ENCODE results near the gene HPDL.
A peak's percentile ranks its signal among the peaks of the same experiment; 100 is the strongest.

Gene HPDL

GRCh38 chr1:45325851-45326506 is 716 bp upstream of the HPDL start:
- no peak for DNase-seq

DNA sequence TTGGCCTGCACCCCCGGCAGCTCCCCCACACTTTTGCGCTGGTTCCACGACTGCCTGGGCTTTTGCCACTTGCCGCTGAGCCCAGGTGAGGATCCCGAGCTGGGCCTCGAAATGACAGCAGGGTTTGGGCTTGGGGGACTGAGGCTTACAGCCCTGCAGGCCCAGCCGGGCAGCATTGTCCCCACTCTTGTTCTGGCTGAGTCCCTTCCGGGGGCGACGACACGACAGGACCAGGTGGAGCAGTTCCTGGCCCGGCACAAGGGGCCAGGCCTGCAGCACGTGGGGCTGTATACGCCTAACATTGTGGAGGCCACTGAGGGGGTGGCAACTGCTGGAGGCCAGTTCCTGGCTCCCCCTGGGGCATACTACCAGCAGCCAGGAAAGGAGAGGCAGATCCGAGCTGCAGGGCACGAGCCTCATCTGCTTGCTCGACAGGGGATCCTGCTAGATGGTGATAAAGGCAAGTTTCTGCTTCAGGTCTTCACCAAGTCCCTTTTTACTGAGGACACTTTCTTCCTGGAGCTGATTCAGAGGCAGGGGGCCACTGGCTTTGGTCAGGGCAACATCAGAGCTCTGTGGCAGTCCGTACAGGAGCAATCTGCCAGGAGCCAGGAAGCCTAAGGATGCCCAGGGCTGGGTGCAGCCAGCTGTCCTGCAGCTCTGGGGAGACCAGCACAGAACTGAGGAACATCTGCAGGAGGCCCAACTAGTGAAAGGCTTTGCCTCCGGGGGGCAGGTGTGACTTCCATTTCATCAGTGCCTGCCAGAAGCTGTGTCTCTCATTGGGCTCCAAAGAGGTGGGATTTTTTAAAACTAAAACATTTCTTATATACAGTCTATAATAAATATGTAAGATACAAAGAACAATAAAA is 1.2 kb downstream of the HPDL start:
- peak; percentile 46 for DNase-seq

DNA sequence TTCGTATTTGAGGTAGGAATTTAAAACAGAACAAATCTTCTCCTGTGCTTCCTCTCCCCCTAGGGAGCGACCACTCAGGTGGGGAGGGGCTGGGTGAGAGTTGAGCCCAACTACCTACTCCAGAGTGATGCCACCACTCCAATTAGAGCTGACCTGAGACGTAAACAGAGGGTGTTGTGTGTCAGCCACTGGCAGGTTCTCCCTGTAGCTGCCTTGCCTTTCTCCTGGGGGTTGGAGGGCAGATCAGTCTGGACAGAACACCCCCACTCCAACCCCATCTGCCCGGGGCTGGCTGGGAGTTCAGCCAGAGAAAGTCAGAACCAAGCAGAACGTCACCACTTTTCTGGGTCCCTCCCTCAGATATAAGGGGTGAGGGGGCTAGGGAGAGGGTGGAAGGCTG is 2.0 kb downstream of the HPDL start:
- no peak for DNase-seq

DNA sequence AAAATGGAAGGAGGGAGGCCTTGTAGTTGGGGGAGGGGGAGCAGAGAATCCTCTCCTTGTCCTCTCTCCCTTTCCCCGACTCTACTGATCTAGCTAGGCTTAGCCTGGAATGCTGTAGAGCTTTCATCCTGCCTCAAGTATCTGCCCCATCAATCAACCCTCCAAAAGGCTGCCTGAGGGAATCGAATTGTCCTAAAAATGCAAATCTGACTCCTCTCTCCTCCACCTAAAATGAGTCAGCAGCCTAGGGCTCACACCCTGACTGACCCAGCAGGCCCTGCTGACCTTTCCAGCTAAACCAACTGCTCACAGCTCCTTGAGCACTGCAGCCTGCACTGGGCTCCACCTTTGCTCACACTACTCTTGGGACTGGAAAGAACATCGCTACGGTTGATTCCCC is 2.8 kb downstream of the HPDL start:
- DNase-seq = no peak

- no peak for DNase-seq
Observed at GRCh38 chr1:45331436-45332345, 5.0 kb downstream of the HPDL start.

DNA sequence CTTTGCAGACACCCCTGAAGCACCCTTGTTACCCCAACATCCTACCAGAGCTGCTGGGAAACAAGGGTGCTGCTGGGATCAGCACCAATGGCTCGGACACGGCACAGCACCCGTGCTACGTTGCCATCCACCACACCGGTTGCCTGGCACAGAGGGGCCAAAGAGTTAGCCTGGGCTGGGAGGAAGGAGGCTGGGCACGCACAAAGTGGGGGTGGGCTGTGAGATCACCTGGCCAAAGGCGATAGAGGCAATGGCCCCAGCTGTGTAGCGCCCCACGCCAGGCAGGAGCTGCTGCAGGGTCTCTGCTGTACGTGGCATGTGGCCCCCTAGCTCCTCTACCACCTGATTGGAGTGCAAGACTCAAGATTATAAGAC is 5.6 kb downstream of the HPDL start:
- DNase-seq = no peak

DNA sequence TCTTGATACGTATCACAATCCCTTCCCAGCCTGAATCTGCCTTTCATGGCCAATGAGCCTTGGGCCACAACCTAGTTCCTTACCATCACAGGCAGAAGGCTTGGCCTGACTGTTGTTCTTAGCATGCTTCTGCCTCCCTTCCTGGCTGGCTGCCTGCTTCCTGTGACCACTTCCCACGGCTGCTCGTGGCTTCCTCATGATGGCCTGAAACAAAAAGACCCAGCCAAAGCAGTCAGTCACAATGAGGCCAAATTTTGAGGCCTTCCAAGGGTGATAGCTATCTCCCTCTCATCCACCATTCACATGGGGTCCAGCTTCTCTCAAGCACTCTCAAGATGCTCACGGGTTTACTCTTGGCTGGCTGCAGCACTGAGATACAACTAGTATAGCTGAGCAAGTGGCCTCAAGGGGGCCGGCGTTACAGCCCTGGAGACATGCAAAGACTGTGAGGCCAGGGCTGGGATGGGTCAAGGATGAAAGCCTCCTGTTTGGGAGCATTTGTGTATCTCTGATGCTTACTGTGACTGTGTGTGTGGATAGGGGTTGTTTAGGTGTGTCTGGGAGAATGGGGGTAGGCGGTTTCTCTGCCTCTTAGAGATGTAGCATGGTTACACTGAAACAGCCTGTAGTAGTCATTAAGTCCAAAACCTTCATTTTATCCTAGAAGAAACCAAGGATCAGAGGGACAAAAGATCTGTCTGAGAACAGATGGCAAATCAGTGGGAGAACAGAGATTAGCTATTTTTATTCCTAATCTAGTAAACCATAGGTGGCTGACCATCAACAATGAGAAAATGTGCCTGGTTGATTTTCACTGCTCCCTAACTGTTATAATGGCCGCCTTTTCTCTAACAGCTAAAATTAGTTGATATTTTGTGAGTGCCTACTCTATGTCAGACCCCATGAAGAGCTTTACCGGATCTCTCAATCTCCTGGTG is 7.9 kb downstream of the HPDL start:
- no peak for DNase-seq

- no peak for DNase-seq
Observed at GRCh38 chr1:45335855-45336324, 9.2 kb downstream of the HPDL start.

DNA sequence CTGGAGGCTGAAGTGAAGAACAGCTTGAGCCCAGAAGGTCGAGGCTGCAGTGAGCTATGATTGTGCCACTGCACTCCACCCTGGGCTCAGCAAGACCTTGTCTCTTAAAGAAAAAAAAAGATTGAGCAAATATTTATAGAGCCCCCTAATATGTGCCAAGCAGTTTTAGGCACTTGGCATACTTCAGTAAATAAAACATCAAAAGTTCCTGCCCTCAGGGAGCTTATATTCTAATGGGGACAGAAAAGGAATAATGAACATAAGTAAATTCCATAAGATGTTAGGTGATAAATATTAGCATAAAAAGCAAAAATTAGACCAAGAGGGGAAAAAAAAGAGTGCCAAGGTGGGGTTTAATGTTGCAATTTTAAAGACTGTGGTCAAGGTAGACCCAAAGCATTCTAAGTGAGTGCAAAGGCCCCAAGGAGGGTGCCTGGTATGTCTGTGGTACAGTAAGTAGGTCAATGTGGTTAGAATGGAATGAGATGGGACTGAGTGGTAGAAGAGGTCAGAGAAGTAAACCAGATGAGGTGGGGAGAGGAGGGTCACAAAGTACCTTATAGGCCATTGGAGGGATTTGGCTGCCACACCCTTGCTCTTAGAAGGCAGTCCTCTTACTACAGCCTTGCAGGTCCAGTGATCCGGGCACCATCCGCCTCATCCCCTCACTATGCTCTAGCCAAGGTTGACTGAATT is 11.1 kb downstream of the HPDL start:
- no peak for DNase-seq

- peak; percentile 97 for DNase-seq
Observed at GRCh38 chr1:45339789-45340558, 13.3 kb downstream of the HPDL start, which contains the start of the genes MUTYH and TOE1. TSS of gene MUTYH (minus strand) at chr1:45340440. CDS start at chr1:45334505, 5,935 bp downstream. TSS of gene TOE1 (plus strand) at chr1:45340170. CDS start at chr1:45340253, 83 bp downstream.

DNA sequence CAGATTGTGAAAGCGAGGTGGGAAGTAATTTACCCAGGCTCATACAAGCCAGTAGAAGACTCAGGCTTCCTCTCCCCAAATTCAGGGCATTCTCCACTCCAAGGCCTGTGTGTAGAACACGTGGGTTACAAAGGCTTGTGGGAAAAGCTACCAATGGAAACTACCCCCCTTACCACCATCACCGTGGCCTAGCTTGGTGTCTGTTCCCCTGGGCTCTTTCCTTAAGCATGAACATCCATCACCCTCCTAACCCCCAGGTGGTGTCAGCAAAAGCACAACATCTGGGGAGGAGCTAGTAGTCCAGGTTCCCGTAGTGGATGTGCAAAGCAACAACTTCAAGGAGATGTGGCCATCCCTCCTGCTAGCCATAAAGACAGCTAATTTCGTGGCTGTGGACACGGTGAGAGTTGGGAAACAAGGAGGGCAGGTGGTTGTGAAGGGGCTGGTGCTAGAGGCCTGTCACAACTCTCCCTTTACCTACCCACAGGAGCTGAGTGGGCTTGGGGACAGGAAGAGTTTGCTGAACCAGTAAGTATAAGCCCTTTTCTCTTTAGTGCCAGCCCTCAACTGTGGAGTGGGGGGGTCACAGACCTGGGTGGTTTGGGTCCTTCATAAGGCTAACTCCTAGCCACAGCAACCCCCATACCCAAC is 14.2 kb downstream of the HPDL start:
- no peak for DNase-seq

- no peak for DNase-seq
Observed at GRCh38 chr1:45344499-45344898, 17.8 kb downstream of the HPDL start.

GRCh38 chr1:45345014-45345413 is 18.3 kb downstream of the HPDL start:
- DNase-seq = no peak

GRCh38 chr1:45346473-45346872 is 19.8 kb downstream of the HPDL start:
- DNase-seq = no peak

GRCh38 chr1:45348020-45348419 is 21.3 kb downstream of the HPDL start:
- DNase-seq = no peak

DNA sequence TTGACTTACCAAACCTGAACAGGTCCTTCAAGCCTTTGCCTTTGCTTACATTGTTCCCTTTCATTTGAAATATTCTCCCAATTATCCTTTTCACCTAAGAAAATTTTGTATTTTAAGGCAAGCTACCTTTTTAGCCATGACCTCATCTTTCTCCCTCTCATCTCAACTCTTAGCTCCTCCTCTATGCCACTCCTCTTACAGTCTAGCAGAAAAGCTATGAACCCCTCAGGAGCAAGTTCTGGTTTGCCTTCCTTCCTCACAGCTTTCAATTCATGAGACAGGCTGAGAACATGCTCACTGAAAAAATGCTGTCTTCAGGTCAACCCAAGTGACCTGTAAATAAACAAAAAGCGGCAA is 21.9 kb downstream of the HPDL start:
- DNase-seq = no peak

GRCh38 chr1:45348966-45349677 is 22.4 kb downstream of the HPDL start:
- DNase-seq = no peak

- no peak for DNase-seq
Observed at GRCh38 chr1:45351508-45351907, 24.8 kb downstream of the HPDL start.

- no peak for DNase-seq
Observed at GRCh38 chr1:45353685-45354084, 27.0 kb downstream of the HPDL start.

All from NCI-H526 treated with DMSO at 0.1 percent for 48 hours (cell line).